ENCODE measurements around the gene UNC5C.

Gene UNC5C

GRCh38 chr4:95532305-95532704 is 16.5 kb downstream of the UNC5C start (continued):
- TF ChIP-seq PRDM10 (tag by site-specific recombination; IDR thresholded peaks at IDR 0.05) (0 out of 2 replicates have a peak, but pooled peaks have one; percentile 37), HOXC10 (CRISPR knock-in tag; IDR thresholded peaks at IDR 0.05) (no peak), ZNF112 (tag by site-specific recombination; IDR thresholded peaks at IDR 0.05) (0 out of 2 replicates have a peak, but pooled peaks have one; percentile 15), WT1 (tag by site-specific recombination; IDR thresholded peaks at IDR 0.05) (no peak), SP7 (tag by site-specific recombination; IDR thresholded peaks at IDR 0.05) (no peak), YY2 (tag by site-specific recombination; IDR thresholded peaks at IDR 0.05) (no peak), KLF9 (tag by site-specific recombination; IDR thresholded peaks at IDR 0.05; ENCODE audit: low read depth) (no peak), ZBTB20 (tag by site-specific recombination; IDR thresholded peaks at IDR 0.05) (no peak), KLF16 (tag by site-specific recombination; IDR thresholded peaks at IDR 0.05) (no peak)

GRCh38 chr4:95531141-95531540 is 17.6 kb downstream of the UNC5C start:
- POLR2A ChIA-PET, result no interaction called here
- no peak overlapping the region for H3K27ac ChIP-seq (ENCODE audit: extremely low read depth, low read depth, low read length)
- CTCF ChIA-PET, result no interaction called here

GRCh38 chr4:95529946-95530345 is 18.8 kb downstream of the UNC5C start:
- no peaks in the 10 kb centered on the region for H3K9me3 ChIP-seq (ENCODE audit: control insufficient read depth, insufficient read depth, low read depth, low read length)
- ChIA-PET POLR2A (interaction anchor here (2.5 kb wide), 1 partner anchor 18 kb away, joined by 10 read pairs; the partner anchor contains the start of gene UNC5C), CTCF (interaction anchor here (0.6 kb wide), 1 partner anchor 16 kb away, joined by 10 read pairs; no protein-coding TSS in a partner anchor)
- no peaks in the 10 kb centered on the region for H3K36me3 ChIP-seq (ENCODE audit: control insufficient read depth in 2 of 2, insufficient read depth in 1 of 2, low read length in 2 of 2)
- no peak overlapping the region for H3K4me3 ChIP-seq (ENCODE audit: low read depth, low read length)
- H3K4me1 ChIP-seq (ENCODE audit: control insufficient read depth, insufficient read depth, low read length), result peaks cover 22% of the 10 kb centered on the region
- no peak for TF ChIP-seq ZNF701 (tag by site-specific recombination; IDR thresholded peaks at IDR 0.05)
- TF ChIP-seq PRDM10 (tag by site-specific recombination; IDR thresholded peaks at IDR 0.05), result peak; percentile 57
- no peak overlapping the region for H3K27ac ChIP-seq (ENCODE audit: extremely low read depth, low read depth, low read length)

More at GRCh38 chr4:95531141-95531540, 17.6 kb downstream of the UNC5C start:
- Histone ChIP-seq H3K9me3 (ENCODE audit: control insufficient read depth, insufficient read depth, low read depth, low read length) (no peaks in the 10 kb centered on the region), H3K4me1 (ENCODE audit: control insufficient read depth, insufficient read depth, low read length) (peaks cover 22% of the 10 kb centered on the region), H3K4me3 (ENCODE audit: low read depth, low read length) (no peak overlapping the region), H3K36me3 (ENCODE audit: control insufficient read depth in 2 of 2, insufficient read depth in 1 of 2, low read length in 2 of 2) (no peaks in the 10 kb centered on the region)
- TF ChIP-seq ZNF19 (tag by site-specific recombination; IDR thresholded peaks at IDR 0.05; ENCODE audit: low read depth) (no peak), TCF7L2 (IDR thresholded peaks at IDR 0.05; ENCODE audit: borderline replicate concordance, low read depth, low read length) (0 out of 2 replicates have a peak, but pooled peaks have one; percentile 31), OSR2 (tag by site-specific recombination; IDR thresholded peaks at IDR 0.05) (peak; percentile 80), ZNF433 (tag by site-specific recombination; IDR thresholded peaks at IDR 0.05; ENCODE audit: low read depth) (no peak), ZNF707 (tag by site-specific recombination; IDR thresholded peaks at IDR 0.05) (no peak), PRDM6 (tag by site-specific recombination; IDR thresholded peaks at IDR 0.05) (peak; percentile 49; the same call in 1 of the 2 replicates), SP3 (tag by site-specific recombination; IDR thresholded peaks at IDR 0.05) (no peak), GLI4 (tag by site-specific recombination; IDR thresholded peaks at IDR 0.05) (no peak), SP7 (tag by site-specific recombination; IDR thresholded peaks at IDR 0.05) (peak; percentile 99), SCRT2 (tag by site-specific recombination; IDR thresholded peaks at IDR 0.05) (peak; percentile 50; the same call in 1 of the 2 replicates), ZNF302 (tag by site-specific recombination; IDR thresholded peaks at IDR 0.05; ENCODE audit: low read depth) (no peak), MEIS1 (CRISPR knock-in tag; IDR thresholded peaks at IDR 0.05; ENCODE audit: borderline replicate concordance) (no peak)

All from HEK293 (cell line).